T-helper 1 cell treated with Interleukin-12 subunit alpha and Interleukin-12 subunit beta and Interleukin-4 antibody, amounts not matched to agents 30 μg/mL and 1 μg/mL, for 36 hours (primary cell): ENCODE data around the gene SLC25A42.
"Not testable (repeated sequence)": the region's sequence is repeated elsewhere in the genome, so short reads cannot be mapped to it uniquely, and the experiment has no call there.

Experiments used
- H3K27ac Mint-ChIP-seq: one replicate; pipeline ENCODE4 v1.8.0; 2021; ENCODE audit warnings: mild to moderate bottlenecking, mixed read lengths
- H3K27me3 Mint-ChIP-seq: one replicate; pipeline ENCODE4 v1.8.0; 2021; ENCODE audit warnings: low read depth, mixed read lengths
- H3K36me3 Mint-ChIP-seq: one replicate; pipeline ENCODE4 v1.8.0; 2021; ENCODE audit warnings: low read depth, mixed read lengths
- H3K4me1 Mint-ChIP-seq: one replicate; pipeline ENCODE4 v1.8.0; 2021; ENCODE audit warnings: low read depth, mixed read lengths
- H3K4me3 Mint-ChIP-seq: one replicate; pipeline ENCODE4 v1.8.0; 2021; ENCODE audit warnings: mild to moderate bottlenecking, moderate library complexity, mixed read lengths
- H3K9me3 Mint-ChIP-seq: one replicate; pipeline ENCODE4 v1.8.0; 2021; ENCODE audit warnings: mixed read lengths

SLC25A42 gene

DNA sequence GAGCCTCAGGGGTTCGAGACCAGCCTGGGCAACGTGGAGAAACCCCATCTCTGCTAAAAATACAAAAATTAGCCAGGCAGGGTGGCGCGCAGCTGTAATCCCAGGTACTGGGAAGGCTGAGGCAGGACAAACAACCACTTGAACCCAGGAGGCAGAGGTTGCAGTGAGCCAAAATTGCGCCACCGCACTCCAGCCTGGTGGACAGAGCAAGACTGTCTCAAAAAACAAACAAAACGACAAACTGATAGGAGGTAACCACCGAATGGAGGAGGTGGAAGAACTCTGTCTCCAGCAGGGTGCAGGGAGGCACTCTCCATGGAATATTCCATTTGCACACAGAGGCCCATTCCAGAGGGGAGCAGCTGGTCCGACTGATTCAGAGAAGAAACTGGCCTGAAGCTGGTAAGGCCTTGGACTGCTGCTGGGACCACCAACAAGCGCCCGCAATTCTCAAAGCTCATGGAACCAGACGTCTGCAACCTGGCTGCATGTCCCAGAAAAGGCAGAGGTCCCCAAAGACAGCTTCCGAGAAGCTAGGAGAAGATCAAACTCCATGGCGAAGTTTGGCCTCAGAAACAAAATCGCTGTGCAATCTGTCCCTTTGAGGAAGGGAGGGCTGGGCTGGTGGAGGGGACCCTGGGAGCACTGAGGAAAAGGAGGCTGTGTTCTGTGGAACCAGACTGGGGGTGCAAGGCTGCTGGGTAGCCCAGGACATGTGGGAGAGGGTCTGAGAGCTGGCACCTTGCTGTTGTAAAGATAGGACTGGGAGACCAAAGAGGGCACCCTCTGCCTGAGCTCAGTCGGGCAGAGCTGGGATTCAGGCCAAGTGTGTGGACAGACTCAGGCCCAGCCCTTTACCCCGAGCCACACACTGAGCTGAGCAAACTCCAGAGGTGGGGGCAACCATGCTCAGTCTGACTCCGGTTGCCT, 35.2 kb downstream of the SLC25A42 start:
- Mint-ChIP-seq H3K36me3 (peaks cover 3% of the 10 kb centered on the region), H3K4me1 (no peaks in the 10 kb centered on the region), H3K27me3 (no peaks in the 10 kb centered on the region), H3K27ac (no peak overlapping the region), H3K9me3 (no peaks in the 10 kb centered on the region), H3K4me3 (no peak overlapping the region)

DNA sequence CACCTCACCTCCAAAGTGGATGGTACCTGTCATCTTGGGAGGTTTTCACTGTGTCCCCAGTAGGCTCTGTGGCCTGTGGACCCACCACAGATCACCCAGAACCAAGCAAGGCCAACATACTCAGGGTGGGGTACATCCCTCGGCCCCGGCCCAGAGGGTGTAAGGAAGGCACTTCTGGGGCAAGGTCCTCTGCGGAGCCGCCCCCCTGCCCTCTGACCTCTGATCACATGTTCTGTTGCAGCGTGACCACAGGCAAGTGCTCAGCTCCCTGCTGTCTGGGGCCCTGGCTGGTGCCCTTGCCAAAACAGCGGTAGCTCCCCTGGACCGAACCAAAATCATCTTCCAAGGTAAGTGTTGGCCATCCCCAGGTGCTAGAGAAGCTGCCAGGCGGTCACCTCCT, 37.7 kb downstream of the SLC25A42 start:
- Mint-ChIP-seq H3K9me3 (no peaks in the 10 kb centered on the region), H3K36me3 (peaks cover 3% of the 10 kb centered on the region), H3K4me3 (no peak overlapping the region), H3K27ac (no peak overlapping the region), H3K27me3 (no peaks in the 10 kb centered on the region), H3K4me1 (no peaks in the 10 kb centered on the region)

DNA sequence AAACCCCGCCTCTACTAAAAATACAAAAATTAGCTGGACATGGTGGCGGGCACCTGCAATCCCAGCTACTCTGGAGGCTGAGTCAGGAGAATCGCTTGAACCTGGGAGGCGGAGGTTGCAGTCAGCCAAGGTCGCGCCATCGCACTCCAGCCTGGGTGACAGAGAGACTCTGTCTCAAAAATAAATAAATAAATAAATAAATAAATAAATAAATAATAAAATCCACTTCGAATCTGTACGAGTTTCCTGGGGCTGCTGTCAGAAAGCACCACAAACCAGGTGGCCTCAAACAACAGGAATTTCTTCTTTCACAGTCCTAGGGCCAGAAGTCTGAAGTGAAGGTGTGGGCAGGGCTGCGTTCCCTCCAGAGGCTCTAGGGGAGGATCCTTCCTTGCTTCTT, 38.8 kb downstream of the SLC25A42 start:
- H3K27me3 Mint-ChIP-seq, H3K36me3 Mint-ChIP-seq, H3K4me1 Mint-ChIP-seq, H3K27ac Mint-ChIP-seq, H3K9me3 Mint-ChIP-seq, H3K4me3 Mint-ChIP-seq: not testable (repeated sequence)

DNA sequence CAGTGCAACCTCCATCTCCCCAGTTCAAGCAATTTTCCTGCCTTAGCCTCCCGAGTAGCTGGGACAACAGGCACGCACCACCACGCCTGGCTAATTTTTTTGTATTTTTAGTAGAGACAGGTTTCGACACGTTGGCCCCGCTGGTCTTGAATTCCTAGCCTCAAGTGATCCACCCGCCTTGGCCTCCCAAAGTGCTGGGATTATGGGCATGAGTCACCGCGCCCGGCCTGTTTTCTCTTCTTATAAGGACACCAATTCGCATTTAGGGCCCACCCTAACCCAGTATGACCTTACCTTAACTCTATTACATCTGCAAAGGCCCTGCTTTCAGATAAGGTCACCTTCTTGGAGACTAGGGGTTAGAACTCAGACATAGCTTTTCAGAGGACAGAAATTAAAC, 39.4 kb downstream of the SLC25A42 start:
- no peak overlapping the region for H3K27ac Mint-ChIP-seq
- no peaks in the 10 kb centered on the region for H3K36me3 Mint-ChIP-seq
- no peaks in the 10 kb centered on the region for H3K4me1 Mint-ChIP-seq
- no peaks in the 10 kb centered on the region for H3K9me3 Mint-ChIP-seq
- H3K4me3 Mint-ChIP-seq: no peak overlapping the region
- H3K27me3 Mint-ChIP-seq: no peaks in the 10 kb centered on the region

DNA sequence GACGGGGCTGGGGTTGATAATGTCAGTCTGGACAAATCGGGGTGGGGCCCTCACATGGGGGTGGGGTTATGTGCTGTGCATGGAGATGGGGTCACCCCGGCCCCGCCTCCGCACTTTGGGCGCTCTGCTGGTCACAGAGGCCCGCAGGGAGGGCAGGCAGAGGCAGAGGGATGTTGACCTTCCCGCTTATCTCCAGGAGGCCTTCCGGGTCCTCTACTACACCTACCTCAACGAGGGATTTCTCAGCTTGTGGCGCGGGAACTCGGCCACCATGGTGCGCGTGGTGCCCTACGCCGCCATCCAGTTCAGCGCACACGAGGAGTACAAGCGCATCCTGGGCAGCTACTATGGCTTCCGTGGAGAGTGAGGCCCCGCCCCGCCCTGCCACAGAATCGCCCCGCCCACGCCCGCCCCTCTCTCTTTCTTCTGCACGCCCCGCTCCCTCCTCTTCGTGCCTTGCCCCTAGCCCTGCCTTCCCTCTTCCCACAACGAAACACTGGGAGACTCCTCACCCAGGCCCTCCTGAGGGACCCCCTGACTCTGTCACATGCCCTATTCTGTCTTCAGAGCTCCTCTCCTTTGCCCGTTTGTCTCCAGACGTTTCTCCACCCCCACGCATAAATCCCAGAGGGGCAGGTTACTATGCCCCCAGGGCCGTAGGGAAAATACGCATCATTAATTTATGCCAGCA, 41.7 kb downstream of the SLC25A42 start:
- H3K9me3 Mint-ChIP-seq: no peaks in the 10 kb centered on the region
- H3K27ac Mint-ChIP-seq: no peak overlapping the region
- H3K4me1 Mint-ChIP-seq: no peaks in the 10 kb centered on the region
- no peaks in the 10 kb centered on the region for H3K36me3 Mint-ChIP-seq
- no peak overlapping the region for H3K4me3 Mint-ChIP-seq
- no peaks in the 10 kb centered on the region for H3K27me3 Mint-ChIP-seq

DNA sequence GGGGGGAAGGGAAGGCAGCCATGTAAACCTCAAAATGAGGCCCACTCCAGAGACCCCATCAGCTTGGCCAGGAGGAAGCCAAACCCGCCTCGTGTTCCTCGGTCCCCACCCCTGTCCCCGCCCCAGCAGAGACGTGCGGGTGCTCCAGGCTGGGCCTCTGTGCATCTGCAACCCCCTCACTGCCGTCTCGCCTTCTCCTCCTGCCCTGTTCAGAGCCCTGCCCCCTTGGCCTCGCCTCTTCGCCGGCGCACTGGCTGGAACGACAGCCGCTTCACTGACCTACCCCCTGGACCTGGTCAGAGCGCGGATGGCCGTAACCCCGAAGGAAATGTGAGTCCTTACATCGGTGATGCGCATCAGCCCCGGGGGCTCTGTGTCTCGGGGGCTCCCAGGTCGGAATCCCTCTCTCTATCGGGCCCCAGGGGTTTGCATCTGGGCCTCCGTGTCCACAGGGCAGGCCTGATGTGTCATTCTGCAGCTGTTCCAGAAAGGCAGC, 42.3 kb downstream of the SLC25A42 start:
- no peak overlapping the region for H3K4me3 Mint-ChIP-seq
- no peaks in the 10 kb centered on the region for H3K36me3 Mint-ChIP-seq
- no peaks in the 10 kb centered on the region for H3K9me3 Mint-ChIP-seq
- H3K27me3 Mint-ChIP-seq: no peaks in the 10 kb centered on the region
- H3K4me1 Mint-ChIP-seq: no peaks in the 10 kb centered on the region
- H3K27ac Mint-ChIP-seq: no peak overlapping the region

DNA sequence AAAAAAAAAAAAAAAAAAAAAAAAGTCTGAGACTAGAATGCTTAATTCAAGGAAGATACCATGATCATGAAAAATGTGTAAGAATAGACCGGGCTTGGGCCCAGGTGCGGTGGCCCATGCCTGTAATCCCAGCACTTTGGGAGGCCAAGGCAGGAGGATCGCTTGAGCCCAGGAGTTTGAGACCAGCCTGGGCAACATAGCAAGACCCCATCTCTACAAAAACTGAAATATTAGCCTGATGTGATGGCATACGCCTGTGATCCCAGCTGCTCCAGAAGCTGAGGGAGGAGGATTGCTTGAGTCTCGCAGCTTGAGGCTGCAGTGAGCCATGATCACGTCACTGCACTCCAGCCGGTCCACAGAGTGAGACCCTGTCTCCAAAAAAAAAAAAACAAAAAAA, 43.1 kb downstream of the SLC25A42 start:
- not testable (repeated sequence) for H3K27ac Mint-ChIP-seq, H3K9me3 Mint-ChIP-seq, H3K27me3 Mint-ChIP-seq, H3K4me3 Mint-ChIP-seq, H3K36me3 Mint-ChIP-seq, H3K4me1 Mint-ChIP-seq

DNA sequence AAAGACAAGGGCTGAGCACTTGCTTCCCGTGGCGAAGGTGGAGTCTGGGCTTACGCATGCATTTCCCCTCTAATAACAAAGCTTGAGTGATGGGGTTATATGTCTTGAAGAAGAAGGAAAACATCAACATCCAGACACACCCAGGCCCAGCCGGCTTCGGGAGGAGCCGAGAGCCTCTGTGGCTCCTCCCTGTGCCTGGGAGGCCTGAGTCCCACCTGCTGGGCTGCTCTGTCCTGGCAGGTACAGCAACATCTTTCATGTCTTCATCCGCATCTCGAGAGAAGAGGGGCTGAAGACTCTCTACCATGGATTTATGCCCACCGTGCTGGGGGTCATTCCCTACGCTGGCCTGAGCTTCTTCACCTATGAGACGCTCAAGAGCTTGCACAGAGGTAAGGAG, 43.9 kb downstream of the SLC25A42 start:
- Mint-ChIP-seq H3K9me3 (no peaks in the 10 kb centered on the region), H3K4me1 (no peaks in the 10 kb centered on the region), H3K36me3 (no peaks in the 10 kb centered on the region), H3K4me3 (no peak overlapping the region), H3K27ac (no peak overlapping the region), H3K27me3 (no peaks in the 10 kb centered on the region)

DNA sequence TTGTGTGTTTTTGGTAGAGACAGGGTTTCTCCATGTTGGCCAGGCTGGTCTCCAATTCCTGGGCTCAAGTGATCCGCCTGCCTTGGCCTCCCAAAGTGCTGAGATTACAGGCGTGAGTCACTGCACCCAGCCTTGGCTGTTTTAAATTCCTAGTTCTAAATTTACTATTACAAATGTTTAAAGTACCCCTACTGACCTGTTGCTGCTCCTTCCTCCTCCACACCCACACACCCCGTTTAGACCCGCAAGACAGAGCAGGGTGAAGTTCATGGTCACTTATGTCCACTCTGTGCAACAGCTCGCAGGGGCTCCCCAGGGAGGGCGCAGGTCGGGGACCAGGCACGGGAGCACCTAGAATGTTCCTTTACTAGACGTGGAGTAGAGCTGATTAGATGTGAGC, 45.8 kb downstream of the SLC25A42 start:
- H3K36me3 Mint-ChIP-seq: no peaks in the 10 kb centered on the region
- H3K27me3 Mint-ChIP-seq: no peaks in the 10 kb centered on the region
- H3K9me3 Mint-ChIP-seq: no peaks in the 10 kb centered on the region
- no peaks in the 10 kb centered on the region for H3K4me1 Mint-ChIP-seq
- no peak overlapping the region for H3K4me3 Mint-ChIP-seq
- H3K27ac Mint-ChIP-seq: no peak overlapping the region

DNA sequence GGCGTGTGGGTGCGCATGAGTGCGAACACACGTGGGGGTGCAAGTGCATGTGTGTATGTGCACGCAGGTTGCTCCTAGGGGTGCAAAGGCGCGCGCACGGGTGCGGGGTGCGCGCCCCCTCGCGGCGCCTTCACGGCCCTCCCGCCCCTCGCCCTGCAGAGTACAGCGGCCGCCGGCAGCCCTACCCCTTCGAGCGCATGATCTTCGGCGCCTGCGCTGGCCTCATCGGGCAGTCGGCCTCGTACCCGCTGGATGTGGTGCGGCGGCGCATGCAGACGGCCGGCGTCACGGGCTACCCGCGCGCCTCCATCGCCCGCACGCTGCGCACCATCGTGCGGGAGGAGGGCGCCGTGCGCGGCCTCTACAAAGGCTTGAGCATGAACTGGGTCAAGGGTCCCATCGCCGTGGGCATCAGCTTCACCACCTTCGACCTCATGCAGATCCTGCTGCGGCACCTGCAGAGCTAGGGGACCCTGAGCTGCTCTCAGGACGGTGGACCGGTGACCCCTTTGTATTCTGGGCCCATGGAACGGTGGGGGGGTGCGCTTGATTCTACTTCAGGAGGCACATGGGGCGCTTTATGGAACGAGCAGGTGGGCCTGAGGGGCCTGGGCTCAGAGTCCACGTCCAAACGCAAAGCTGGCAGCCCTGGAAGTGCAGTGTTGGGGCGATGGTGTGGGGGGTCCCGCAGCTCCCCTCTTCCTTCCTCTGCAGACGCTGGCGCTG, 46.8 kb downstream of the SLC25A42 start:
- Mint-ChIP-seq H3K27me3 (no peaks in the 10 kb centered on the region), H3K4me1 (no peaks in the 10 kb centered on the region), H3K4me3 (no peak overlapping the region), H3K9me3 (no peaks in the 10 kb centered on the region), H3K36me3 (no peaks in the 10 kb centered on the region), H3K27ac (no peak overlapping the region)

DNA sequence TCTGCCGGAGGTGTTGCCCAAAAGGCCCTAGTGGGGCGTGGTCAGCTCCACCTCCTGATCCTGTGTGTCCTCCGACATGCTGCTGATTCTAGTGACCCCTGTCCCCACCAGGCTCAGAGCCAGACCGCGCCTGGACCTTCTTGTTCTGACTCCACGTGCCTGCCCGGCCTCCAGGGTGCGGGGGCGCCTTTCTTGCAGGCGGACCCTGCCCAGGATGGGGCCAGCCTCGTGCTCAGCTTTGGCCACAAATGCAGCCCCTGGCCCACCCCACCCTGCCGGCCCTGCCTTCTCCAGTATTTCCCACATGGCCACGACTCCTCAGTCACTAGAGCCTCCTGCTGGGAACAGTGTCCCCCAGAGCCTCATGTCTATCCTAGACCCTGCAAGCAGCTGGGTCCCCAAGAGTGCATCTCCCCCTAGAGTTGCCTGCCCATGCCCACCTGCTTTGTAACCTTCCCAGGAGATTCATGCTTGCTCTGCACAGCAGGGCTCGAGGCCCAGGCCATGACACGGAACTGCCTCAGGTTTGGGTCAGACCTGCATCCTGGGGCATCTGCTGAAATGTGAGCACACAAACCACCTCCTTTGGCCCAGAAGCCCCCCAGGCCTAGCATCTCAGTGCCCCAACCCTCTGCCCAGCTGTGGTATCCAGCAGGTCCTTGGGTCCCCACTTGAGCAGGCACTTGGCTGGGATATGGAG, 47.5 kb downstream of the SLC25A42 start:
- no peaks in the 10 kb centered on the region for H3K4me1 Mint-ChIP-seq
- H3K4me3 Mint-ChIP-seq: no peak overlapping the region
- no peaks in the 10 kb centered on the region for H3K36me3 Mint-ChIP-seq
- no peak overlapping the region for H3K27ac Mint-ChIP-seq
- H3K27me3 Mint-ChIP-seq: no peaks in the 10 kb centered on the region
- no peaks in the 10 kb centered on the region for H3K9me3 Mint-ChIP-seq

DNA sequence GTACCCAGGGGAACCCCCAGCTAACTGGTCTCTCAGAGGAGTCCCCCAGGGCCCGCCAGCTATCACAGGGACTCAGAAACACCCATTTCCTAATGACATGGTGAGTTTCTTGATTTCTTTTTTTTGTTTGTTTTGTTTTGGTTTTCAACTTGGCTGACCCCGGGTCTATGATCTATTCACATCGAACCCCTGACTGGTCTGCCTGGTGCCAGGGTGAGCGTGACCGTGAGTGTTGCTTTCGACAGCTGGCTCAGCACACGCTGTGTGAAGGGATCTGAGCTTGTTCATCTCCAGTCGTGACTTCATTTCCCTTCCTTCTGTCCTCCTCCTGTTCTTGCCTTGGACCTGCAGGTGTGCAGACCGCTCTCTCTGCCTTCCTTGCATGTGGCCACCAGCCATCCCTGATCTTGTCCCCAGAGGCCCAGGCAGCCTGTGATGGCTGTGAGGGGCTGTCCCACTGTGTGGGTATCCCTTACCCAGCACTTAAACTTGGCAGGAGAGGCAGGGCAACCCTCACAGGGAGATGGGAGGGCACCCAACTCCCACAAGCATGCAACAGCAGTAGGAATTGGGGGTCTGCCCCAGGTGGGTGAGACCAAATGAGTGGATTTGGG, 48.3 kb downstream of the SLC25A42 start:
- Mint-ChIP-seq H3K4me3 (no peak overlapping the region), H3K27me3 (no peaks in the 10 kb centered on the region), H3K36me3 (no peaks in the 10 kb centered on the region), H3K9me3 (no peaks in the 10 kb centered on the region), H3K27ac (no peak overlapping the region), H3K4me1 (no peaks in the 10 kb centered on the region)

DNA sequence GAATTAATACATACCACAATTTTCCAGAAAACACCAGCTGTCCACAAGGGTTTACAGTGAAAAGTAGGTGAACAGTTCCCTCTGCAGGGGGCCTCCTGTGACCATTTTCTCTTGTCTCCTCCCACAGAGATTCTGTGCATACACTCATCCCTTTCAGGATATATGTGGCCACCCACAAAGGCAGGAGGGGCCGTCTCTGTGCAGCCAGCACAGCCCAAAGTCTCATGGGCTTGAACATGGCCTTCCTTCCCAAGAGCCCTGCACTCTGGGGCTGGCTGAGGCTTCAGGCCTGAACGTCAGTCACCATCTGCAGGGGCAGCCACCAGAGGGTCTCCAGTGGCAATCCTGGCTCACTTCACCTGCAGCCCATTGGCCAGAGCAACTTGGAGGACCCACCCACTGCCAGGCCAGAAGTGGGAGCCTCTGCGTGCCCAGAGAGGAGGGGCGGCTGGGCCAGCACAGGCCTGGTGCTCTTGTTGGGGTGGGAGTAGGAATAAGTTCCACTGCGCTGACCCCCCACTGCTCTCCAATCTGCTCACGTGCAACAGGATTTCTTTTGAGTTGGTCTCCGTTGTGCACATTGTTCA, 49.3 kb downstream of the SLC25A42 start:
- Mint-ChIP-seq H3K4me3 (no peak overlapping the region), H3K27me3 (no peaks in the 10 kb centered on the region), H3K36me3 (no peaks in the 10 kb centered on the region), H3K4me1 (no peaks in the 10 kb centered on the region), H3K9me3 (no peaks in the 10 kb centered on the region), H3K27ac (no peak overlapping the region)

DNA sequence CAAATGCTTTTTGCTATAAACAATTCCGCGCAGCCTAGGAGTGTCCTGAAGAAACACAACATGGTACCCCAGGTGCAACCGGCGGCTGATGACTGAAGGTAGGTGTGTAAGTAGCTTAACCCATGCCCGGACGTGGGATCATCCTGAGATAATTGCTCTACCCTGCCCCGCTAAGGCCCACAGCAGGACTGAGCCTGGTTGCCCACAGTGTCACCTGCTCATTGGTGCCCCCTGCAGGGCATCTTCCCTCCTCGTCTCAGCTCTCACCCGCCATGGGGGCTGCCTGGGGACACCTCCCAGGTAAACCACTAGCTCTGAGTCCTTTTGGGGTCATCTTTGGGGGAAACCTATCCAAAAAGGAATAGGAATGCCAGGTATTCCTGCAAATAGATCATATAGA, 52.2 kb downstream of the SLC25A42 start:
- peaks cover 7% of the 10 kb centered on the region for H3K36me3 Mint-ChIP-seq
- H3K4me3 Mint-ChIP-seq: no peak overlapping the region
- H3K27ac Mint-ChIP-seq: no peak overlapping the region
- H3K27me3 Mint-ChIP-seq: no peaks in the 10 kb centered on the region
- no peaks in the 10 kb centered on the region for H3K4me1 Mint-ChIP-seq
- no peaks in the 10 kb centered on the region for H3K9me3 Mint-ChIP-seq
